ENCODE measurements around the gene SLC9A9. TPM values are rescaled to one million over a fixed set of nuclear protein-coding genes. Genes with fewer than 3 reads are reported as not detected.

SLC9A9 gene
- total and polyA plus RNA-seq, 9 of the 15 experiments (the other 6 are each of a cell fraction or from before 2014, with no cell fraction given) = 0.03 to 0.13 TPM; not detected in 7

DNA sequence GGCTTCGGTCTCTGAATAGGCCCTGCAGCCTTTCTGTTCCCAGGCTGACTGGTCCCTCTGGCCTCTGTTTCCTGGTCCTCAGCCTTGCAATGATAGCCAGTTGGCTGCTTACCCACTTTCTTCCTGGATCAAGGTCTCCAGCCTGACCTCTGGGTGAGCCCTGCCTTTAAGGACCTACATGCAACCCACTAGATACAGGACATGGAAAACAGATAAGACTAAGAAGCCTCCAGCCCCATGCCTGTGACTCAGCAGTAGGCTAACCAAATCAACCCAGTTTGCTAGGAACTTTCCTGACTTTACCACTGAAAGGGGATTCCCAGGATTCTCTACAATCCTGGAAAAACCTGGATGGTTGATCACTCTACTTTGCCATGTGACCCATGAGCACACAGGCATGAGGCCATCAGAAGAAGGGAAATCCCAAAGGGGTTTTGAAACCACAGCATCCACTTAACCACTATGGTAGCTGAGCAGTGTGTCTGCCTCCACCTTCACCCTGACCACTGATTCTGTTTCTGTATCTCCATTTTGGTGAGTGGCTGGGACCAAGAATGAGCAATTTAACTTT, 540.6 kb downstream of the SLC9A9 start:
- Histone ChIP-seq H3K9me1 (ENCODE audit: control insufficient read depth, insufficient read depth, low read length) (no peaks in the 10 kb centered on the region), H4K20me1 (replicated peaks; ENCODE audit: control insufficient read depth, insufficient read depth, low read length) (no peaks in the 10 kb centered on the region), H3K4me1 (replicated peaks in 1 of 2; ENCODE audit: control insufficient read depth in 2 of 2, insufficient read depth in 2 of 2, low read length in 2 of 2) (peaks cover 18 to 40% of the 10 kb centered on the region in 2 experiments; a peak in 4 of 5 replicates), H3K27me3 (ENCODE audit: control insufficient read depth in 2 of 2, insufficient read depth in 2 of 2, low read length in 2 of 2) (no peaks in the 10 kb centered on the region), H3K27ac (ENCODE audit: extremely low read depth, low read depth, low read length) (peak overlapping the region; percentile 76), H3K36me3 (ENCODE audit: control insufficient read depth, insufficient read depth, low read length) (no peaks in the 10 kb centered on the region), H3K4me2 (ENCODE audit: insufficient read depth, low read length) (peak overlapping the region; percentile 34), H3K9me3 (replicated peaks; ENCODE audit: control insufficient read depth, insufficient read depth, low read depth, low read length) (no peaks in the 10 kb centered on the region), H3K79me2 (ENCODE audit: control insufficient read depth, insufficient read depth, low read length) (no peaks in the 10 kb centered on the region), H3K9ac (ENCODE audit: insufficient read depth in 1 of 2, low read depth in 2 of 2, low read length in 2 of 2) (peak overlapping the region in 1 of 2 experiments; percentile 53; a peak in 3 of 4 replicates), H2AFZ (ENCODE audit: low read depth, low read length) (peak overlapping the region; percentile 87), H3K4me3 (no peak overlapping the region)
- 11% methylated on average over 1 of the region's 1 CpG for WGBS (ENCODE audit: insufficient coverage, low coverage, missing lambda C conversion rate)
- FAIRE-seq (peak; percentile 98), ATAC-seq (peak; percentile 97), DNase-seq (ENCODE audit: extremely low read depth in 1 of 4, low spot score in 3 of 4) (peak; percentile 85 to 94 (median 88))
- in situ Hi-C loops (cut with MboI) = no loop called here
- no TSS peak for BruUV-seq (replicated peaks)
- CTCF ChIA-PET (ENCODE audit: low intra/inter-chr PET ratio) = no interaction called here
- POLR2A ChIA-PET = interaction anchor here (1.5 to 1.8 kb wide), 3 partner anchors 11 to 14 kb away, joined by 3 to 8 read pairs (median 6); no protein-coding TSS in a partner anchor
- intact Hi-C loops (cut with micrococcal nuclease) = no loop called here
- TF ChIP-seq SUPT5H (IDR thresholded peaks at IDR 0.05) (no peak), ZBTB8A (IDR thresholded peaks at IDR 0.05; ENCODE audit: partially characterized antibody) (no peak), ERF (CRISPR knock-in tag; IDR thresholded peaks at IDR 0.05) (peak; percentile 51; the same call in 1 of the 2 replicates), WHSC1 (IDR thresholded peaks at IDR 0.05; ENCODE audit: low read length) (no peak), RBM39 (optimal IDR thresholded peaks at IDR 0.05; ENCODE audit: low read depth, low read length) (no peak), FOXP1 (CRISPR knock-in tag; IDR thresholded peaks at IDR 0.05) (no peak), MAZ (CRISPR knock-in tag; conservative IDR thresholded peaks at IDR 0.05 in 1 of 2, IDR thresholded peaks at IDR 0.05 in 1 of 2) (peak in 1 of 2 experiments; percentile 55; a peak in 2 of 4 replicates), MIER1 (IDR thresholded peaks at IDR 0.05; ENCODE audit: low read depth) (no peak), CBX2 (IDR thresholded peaks at IDR 0.05; ENCODE audit: insufficient read depth, low read length, poor library complexity, severe bottlenecking) (no peak), GTF2E2 (tag; IDR thresholded peaks at IDR 0.05) (no peak), KLF16 (IDR thresholded peaks at IDR 0.05) (peak; percentile 30; the same call in 1 of the 2 replicates)
- TF ChIP-seq, protein P1, sequence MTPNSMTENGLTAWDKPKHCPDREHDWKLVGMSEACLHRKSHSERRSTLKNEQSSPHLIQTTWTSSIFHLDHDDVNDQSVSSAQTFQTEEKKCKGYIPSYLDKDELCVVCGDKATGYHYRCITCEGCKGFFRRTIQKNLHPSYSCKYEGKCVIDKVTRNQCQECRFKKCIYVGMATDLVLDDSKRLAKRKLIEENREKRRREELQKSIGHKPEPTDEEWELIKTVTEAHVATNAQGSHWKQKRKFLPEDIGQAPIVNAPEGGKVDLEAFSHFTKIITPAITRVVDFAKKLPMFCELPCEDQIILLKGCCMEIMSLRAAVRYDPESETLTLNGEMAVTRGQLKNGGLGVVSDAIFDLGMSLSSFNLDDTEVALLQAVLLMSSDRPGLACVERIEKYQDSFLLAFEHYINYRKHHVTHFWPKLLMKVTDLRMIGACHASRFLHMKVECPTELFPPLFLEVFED (CRISPR knock-in tag; conservative IDR thresholded peaks at IDR 0.05) = no peak
- TF ChIP-seq, protein P2, sequence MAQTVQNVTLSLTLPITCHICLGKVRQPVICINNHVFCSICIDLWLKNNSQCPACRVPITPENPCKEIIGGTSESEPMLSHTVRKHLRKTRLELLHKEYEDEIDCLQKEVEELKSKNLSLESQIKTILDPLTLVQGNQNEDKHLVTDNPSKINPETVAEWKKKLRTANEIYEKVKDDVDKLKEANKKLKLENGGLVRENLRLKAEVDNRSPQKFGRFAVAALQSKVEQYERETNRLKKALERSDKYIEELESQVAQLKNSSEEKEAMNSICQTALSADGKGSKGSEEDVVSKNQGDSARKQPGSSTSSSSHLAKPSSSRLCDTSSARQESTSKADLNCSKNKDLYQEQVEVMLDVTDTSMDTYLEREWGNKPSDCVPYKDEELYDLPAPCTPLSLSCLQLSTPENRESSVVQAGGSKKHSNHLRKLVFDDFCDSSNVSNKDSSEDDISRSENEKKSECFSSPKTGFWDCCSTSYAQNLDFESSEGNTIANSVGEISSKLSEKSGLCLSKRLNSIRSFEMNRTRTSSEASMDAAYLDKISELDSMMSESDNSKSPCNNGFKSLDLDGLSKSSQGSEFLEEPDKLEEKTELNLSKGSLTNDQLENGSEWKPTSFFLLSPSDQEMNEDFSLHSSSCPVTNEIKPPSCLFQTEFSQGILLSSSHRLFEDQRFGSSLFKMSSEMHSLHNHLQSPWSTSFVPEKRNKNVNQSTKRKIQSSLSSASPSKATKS (CRISPR knock-in tag; IDR thresholded peaks at IDR 0.05) = no peak
- TF ChIP-seq, protein P3, sequence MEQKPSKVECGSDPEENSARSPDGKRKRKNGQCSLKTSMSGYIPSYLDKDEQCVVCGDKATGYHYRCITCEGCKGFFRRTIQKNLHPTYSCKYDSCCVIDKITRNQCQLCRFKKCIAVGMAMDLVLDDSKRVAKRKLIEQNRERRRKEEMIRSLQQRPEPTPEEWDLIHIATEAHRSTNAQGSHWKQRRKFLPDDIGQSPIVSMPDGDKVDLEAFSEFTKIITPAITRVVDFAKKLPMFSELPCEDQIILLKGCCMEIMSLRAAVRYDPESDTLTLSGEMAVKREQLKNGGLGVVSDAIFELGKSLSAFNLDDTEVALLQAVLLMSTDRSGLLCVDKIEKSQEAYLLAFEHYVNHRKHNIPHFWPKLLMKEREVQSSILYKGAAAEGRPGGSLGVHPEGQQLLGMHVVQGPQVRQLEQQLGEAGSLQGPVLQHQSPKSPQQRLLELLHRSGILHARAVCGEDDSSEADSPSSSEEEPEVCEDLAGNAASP (IDR thresholded peaks at IDR 0.05) = no peak
- TF ChIP-seq, protein P4, sequence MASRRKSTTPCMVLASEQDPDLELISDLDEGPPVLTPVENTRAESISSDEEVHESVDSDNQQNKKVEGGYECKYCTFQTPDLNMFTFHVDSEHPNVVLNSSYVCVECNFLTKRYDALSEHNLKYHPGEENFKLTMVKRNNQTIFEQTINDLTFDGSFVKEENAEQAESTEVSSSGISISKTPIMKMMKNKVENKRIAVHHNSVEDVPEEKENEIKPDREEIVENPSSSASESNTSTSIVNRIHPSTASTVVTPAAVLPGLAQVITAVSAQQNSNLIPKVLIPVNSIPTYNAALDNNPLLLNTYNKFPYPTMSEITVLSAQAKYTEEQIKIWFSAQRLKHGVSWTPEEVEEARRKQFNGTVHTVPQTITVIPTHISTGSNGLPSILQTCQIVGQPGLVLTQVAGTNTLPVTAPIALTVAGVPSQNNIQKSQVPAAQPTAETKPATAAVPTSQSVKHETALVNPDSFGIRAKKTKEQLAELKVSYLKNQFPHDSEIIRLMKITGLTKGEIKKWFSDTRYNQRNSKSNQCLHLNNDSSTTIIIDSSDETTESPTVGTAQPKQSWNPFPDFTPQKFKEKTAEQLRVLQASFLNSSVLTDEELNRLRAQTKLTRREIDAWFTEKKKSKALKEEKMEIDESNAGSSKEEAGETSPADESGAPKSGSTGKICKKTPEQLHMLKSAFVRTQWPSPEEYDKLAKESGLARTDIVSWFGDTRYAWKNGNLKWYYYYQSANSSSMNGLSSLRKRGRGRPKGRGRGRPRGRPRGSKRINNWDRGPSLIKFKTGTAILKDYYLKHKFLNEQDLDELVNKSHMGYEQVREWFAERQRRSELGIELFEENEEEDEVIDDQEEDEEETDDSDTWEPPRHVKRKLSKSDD (conservative IDR thresholded peaks at IDR 0.05; ENCODE audit: low read length) = no peak
